ENCODE data around the gene FGFBP1. TPM values are rescaled to one million over a fixed set of nuclear protein-coding genes. Genes with fewer than 3 reads are reported as not detected.

Gene FGFBP1
- total RNA-seq, 3 donors from 2014 or later (not counting 1 experiment from before 2014, with no cell fraction given): not detected

GRCh38 chr4:15982842-15983524 is 44.4 kb upstream of the FGFBP1 start:
- no peaks in the 10 kb centered on the region for H3K36me3 Mint-ChIP-seq
- 90% methylated on average over 8 of the region's 8 CpGs for WGBS (ENCODE audit: insufficient coverage)

GRCh38 chr4:15976456-15977447 is 38.2 kb upstream of the FGFBP1 start:
- DNase-seq (no peak), ATAC-seq (no peak)
- H3K4me3 ChIP-seq (ENCODE audit: low read length): no peak overlapping the region
- peaks cover 0 to 11% of the 10 kb centered on the region in 2 donors for H3K4me1 Mint-ChIP-seq
- TF ChIP-seq CTCF (IDR thresholded peaks at IDR 0.05): no peak
- H3K36me3 Mint-ChIP-seq: no peaks in the 10 kb centered on the region
- H3K27ac Mint-ChIP-seq: no peak overlapping the region
- H3K4me3 Mint-ChIP-seq: no peak overlapping the region
- no peaks in the 10 kb centered on the region for H3K27me3 ChIP-seq (ENCODE audit: control insufficient read depth, insufficient read depth, low read length)
- WGBS (ENCODE audit: insufficient coverage): 87% methylated on average over 7 of the region's 7 CpGs
- no peaks in the 10 kb centered on the region for H3K36me3 ChIP-seq (ENCODE audit: control insufficient read depth, insufficient read depth, low read length)
- H3K27ac ChIP-seq (ENCODE audit: low read length): no peak overlapping the region
- intact Hi-C loops (cut with micrococcal nuclease): no loop called here
- peaks cover 16 to 22% of the 10 kb centered on the region in 2 donors for H3K27me3 Mint-ChIP-seq (ENCODE audit: low read depth in 2 of 2)
- H3K9me3 ChIP-seq (ENCODE audit: control insufficient read depth, insufficient read depth, low read length): no peaks in the 10 kb centered on the region
- no peaks in the 10 kb centered on the region for H3K4me1 ChIP-seq (ENCODE audit: control insufficient read depth, insufficient read depth, low read length)
- no peaks in the 10 kb centered on the region for H3K9me3 Mint-ChIP-seq

More at GRCh38 chr4:15982842-15983524, 44.4 kb upstream of the FGFBP1 start:
- Mint-ChIP-seq H3K4me1 (no peaks in the 10 kb centered on the region), H3K4me3 (no peak overlapping the region), H3K27me3 (ENCODE audit: low read depth in 2 of 2) (peaks cover 10 to 19% of the 10 kb centered on the region in 2 donors), H3K9me3 (no peaks in the 10 kb centered on the region), H3K27ac (no peak overlapping the region)
- intact Hi-C loops (cut with micrococcal nuclease): no loop called here
- no peak overlapping the region for H3K4me3 ChIP-seq (ENCODE audit: low read length)
- DNase-seq (no peak), ATAC-seq (no peak)
- no peaks in the 10 kb centered on the region for H3K9me3 ChIP-seq (ENCODE audit: control insufficient read depth, insufficient read depth, low read length)
- TF ChIP-seq CTCF (IDR thresholded peaks at IDR 0.05): no peak
- H3K27me3 ChIP-seq (ENCODE audit: control insufficient read depth, insufficient read depth, low read length): no peaks in the 10 kb centered on the region
- no peak overlapping the region for H3K27ac ChIP-seq (ENCODE audit: low read length)
- H3K36me3 ChIP-seq (ENCODE audit: control insufficient read depth, insufficient read depth, low read length): no peaks in the 10 kb centered on the region
- no peaks in the 10 kb centered on the region for H3K4me1 ChIP-seq (ENCODE audit: control insufficient read depth, insufficient read depth, low read length)

GRCh38 chr4:15971068-15971801 is 32.7 kb upstream of the FGFBP1 start:
- H3K4me3 Mint-ChIP-seq: peak overlapping the region; percentile 6
- Histone ChIP-seq H3K4me1 (ENCODE audit: control insufficient read depth, insufficient read depth, low read length) (peaks cover 5% of the 10 kb centered on the region), H3K27ac (ENCODE audit: low read length) (no peak overlapping the region), H3K4me3 (ENCODE audit: low read length) (no peak overlapping the region), H3K9me3 (ENCODE audit: control insufficient read depth, insufficient read depth, low read length) (no peaks in the 10 kb centered on the region), H3K27me3 (ENCODE audit: control insufficient read depth, insufficient read depth, low read length) (no peaks in the 10 kb centered on the region), H3K36me3 (ENCODE audit: control insufficient read depth, insufficient read depth, low read length) (no peaks in the 10 kb centered on the region)
- H3K27me3 Mint-ChIP-seq (ENCODE audit: low read depth in 2 of 2): peaks cover 0 to 3% of the 10 kb centered on the region in 2 donors
- intact Hi-C loops (cut with micrococcal nuclease): no loop called here
- ATAC-seq (peak; percentile 79 to 90 (median 87)), DNase-seq (peak in 1 of 2 donors; percentile 7)
- H3K4me1 Mint-ChIP-seq: peaks cover 10 to 22% of the 10 kb centered on the region in 2 donors
- 84% methylated on average over 9 of the region's 9 CpGs for WGBS (ENCODE audit: insufficient coverage)
- no peak for TF ChIP-seq CTCF (IDR thresholded peaks at IDR 0.05)
- H3K9me3 Mint-ChIP-seq: no peaks in the 10 kb centered on the region
- no peaks in the 10 kb centered on the region for H3K36me3 Mint-ChIP-seq
- peak overlapping the region; percentile 68 to 73 for H3K27ac Mint-ChIP-seq

Data from natural killer cell (primary cell).